ENCODE data around the gene DBT.

GRCh38 chr1:100232156-100232555 is 17.5 kb downstream of the DBT start:
- TF ChIP-seq POLR2A (IDR thresholded peaks at IDR 0.05) (no peak), CTCF (IDR thresholded peaks at IDR 0.05) (no peak)

Measured in right lobe of liver (tissue), 4 donors.